AG20443 (cell line): ENCODE results near the gene CPN2.
A peak's percentile ranks its signal among the peaks of the same experiment; 100 is the strongest.

Experiments used
- DNase-seq: peaks from one replicate; pipeline ENCODE4 v3.0.0; 2012; ENCODE audit warnings: low spot score, mixed read lengths

Gene CPN2

DNA sequence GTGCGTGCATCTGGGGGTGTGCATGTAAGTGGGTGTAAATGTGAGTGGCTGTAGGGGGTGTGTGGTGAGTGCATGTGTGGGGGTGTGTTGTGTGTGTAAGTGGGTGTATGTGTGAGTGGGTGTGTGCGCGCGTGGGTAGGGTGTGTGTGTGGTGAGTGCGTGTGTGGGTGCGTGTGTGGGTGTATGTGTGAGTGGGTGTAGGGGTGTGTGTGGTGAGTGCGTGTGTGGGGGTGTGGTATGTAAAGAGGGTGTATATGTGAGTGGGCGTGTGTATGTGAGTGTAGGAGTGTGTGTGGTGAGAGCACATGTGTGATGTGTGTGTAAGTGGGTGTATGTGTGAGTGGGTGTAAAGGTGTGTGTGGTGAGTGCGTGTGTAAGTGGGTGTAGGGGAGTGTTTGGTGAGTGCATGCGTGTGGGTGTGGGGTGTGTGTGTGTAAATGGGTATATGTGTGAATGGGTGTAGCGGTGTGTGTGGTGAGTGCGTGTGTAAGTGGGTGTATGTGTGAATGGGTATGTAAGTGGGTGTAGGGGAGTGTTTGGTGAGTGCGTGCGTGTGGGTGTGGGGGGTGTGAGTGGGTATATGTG is 916 bp upstream of the CPN2 start:
- no peak for DNase-seq

DNA sequence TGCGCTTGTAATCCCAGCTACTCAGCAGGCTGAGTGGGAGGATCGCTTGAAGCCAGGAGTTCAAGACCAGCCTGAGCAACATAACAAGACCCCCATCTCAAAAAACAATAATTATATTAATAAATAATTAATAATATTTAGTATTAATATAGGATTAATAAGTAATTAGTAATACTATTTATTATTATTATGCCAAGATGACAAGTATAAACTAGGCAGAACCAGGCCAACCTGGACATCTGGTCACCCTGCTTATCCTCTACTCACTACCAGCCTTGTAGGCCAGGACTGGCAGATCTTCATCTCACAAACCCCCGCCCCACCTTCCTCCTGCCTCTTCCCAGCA is 429 bp downstream of the CPN2 start:
- DNase-seq, result no peak

DNA sequence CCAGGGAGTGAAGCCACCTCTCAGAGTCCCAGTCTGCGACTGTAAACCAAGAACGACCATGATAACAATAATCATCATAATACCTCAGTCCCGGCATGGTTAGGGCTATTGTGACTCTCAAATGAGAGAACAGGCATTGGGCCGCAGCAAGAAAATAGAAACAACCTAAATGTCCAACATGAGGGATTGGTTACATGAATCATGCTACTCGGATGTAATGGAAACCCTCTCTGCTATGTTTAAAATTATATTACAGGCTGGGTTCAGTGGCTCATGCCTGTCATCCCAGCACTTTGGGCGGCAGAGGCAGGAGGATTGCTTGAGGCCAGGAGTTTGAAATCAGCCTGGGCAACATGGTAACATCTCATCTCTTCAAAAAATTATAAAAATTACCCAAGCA is 2.8 kb downstream of the CPN2 start:
- no peak for DNase-seq

DNA sequence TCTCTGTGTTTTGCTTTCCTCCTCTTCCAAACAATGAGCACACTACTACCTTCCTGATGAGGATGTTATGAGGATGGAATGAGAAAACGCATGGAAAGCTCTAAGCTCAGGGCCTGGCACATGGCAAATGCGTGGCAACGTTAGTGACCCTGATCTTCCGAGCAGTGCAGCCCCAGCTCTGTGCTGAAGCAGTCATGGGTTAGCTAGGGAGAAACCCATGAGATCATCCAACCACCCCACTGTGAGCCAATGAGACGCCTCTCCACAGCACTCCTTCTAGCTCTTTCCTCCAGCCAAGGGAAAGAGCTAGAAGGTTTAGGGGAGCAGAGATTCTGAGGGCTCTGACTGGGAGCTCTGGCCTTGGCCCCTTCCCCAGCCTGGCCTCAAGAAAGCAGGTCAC is 4.5 kb downstream of the CPN2 start:
- DNase-seq, result peak; percentile 75

DNA sequence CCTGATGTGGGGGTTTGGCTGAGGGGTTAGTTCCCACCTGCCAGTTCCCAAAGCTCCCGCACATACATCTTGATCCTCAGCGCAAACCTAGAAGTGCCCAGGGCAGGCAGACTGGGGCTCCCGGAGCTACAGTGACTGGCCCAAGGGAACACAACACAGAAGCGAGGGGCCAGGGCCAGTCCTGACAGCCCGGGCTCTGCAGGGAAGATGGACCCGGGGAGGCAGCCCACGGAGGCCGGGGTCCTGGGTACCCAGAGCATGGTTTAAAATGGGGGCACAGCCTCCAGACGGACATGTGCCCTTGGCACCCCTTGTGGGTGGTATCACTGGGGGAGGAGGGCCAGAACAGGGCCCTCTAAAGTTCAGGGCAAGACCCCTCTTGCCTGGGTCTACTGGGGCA is 5.1 kb downstream of the CPN2 start:
- DNase-seq, result no peak

DNA sequence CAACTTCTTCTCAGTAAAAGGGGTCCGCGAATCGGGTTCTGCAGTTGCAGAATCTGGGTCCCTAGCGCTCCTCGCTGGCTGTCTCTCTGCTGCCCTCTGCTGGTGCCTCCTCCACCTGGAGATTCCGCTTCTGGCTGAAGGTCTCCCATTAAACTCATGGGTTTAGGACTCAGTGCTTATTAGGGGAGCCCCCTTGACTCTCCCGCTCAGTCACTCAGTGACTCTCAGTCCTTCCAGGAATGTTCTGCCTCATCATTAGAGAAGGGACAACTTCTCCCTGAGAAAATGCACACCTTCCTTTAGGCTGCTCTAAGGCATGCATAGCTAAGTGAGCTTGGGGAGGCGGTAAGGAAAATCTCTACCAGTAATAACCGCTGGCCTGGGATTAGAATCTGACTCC is 7.1 kb downstream of the CPN2 start:
- DNase-seq, result peak; percentile 70

DNA sequence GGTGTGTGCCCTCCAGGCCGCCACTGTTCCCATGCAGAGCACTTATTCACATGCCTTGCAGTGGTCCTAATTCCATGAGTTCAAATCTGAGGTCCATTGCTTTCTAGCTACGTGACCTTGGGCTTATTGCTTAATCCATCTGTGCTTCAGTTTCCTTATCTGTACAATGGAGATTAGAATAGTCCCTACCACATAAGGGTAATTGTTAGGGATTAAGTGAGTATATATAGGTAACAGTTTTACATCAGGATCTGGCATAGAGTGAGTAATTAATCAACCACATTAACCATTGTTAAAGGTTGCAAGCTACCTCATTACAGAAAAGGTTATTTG is 7.6 kb downstream of the CPN2 start:
- DNase-seq, result no peak

DNA sequence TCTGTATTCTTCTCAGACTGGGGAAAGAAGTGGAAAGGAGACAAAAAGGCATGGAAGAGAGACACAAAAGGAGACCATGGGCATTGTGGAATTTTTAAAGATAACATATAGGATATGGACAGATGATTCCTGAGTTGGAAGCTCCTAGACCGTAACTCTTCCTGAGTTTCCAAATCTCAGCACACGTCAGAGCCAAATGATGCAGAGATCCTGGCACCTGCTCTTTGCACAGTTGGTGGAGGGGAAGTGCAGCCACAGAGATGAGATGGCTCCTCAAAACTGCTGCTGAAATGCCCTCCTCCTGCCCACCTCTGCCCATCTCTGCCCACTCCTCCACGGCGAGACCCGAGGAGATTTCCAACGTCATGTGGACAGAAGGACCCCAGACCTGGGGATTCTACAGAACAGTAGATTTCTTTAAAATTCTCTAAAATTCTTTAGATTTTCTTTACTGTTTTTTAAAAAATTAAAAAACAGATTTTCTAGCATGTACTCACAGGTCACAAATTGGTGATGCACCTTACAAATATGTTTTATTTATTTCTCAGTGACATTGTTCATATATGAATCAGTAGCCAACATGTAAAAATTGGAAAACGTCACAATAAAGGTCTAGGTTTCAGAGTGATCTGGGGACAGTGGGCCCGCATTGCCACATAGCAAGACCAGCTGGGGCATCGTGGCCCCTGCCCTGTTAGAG is 8.1 kb downstream of the CPN2 start:
- DNase-seq, result no peak

DNA sequence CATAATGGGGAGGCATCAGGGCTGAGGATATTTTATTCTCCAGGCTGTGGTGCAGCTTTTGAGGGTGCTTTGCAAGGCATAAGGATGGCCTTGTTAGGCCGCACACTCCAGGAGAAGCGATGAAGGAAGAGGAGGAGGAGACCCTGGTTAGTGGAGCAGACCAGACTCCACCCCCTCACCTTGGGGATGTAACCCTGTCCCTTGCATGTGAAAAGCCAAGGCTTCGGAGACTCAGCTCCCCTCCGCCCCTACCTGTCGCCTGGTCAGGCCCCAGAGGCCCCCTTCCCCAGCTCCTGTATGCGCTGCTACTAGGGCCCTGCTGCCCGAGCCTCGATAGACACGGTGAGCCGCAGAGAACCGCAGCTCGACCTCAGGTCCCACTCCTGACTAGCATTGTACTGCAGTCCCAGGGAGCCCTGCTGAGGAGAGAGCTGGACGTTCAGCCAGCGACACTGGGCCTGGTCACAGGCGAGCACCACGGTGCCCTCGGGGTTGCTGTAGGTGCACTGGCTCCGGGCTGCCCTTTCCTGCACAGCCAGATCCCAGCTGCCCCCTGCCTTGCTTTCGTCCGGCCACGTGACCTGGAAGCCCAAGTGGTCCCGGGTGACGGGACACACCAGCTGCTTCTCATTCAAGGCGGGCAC is 10.2 kb downstream of the CPN2 start:
- DNase-seq, result no peak

DNA sequence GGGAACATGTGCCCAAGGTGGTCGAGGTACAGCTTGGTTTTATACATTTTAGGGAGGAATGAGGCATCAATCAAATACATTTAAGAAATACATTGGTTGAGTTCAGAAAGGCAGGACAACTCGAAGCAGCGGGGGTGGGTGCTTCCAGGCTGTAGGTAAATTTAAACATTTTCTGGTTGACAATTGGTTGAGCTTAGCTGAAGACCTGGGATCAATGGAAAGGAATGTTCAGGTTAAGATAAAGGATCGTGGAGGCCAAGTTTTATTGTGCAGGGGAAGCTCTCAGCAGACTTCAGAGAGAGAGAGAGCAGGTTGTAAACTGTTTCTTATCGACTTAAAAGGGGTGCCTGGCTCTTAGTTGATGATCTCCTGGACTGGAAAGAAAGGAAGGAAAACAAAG is 11.3 kb downstream of the CPN2 start:
- no peak for DNase-seq

DNA sequence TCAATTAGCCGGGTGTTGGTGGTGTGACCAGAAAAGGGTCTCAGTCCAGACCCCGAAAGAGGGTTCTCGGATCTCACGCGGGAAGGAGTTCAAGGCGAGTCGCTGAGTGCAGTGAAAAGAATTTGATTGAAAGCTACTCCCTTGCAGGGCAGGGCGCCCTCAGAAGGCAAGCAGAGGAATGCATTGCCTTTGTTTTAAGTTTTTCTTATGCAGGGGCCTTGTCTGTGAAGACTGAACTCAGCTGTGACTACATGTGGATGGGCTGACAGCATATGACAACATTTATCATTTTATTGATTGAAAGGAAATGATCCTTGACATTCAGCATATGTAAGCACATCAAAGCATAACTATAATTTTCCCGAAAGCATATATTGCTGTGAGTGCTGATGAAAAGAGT is 11.8 kb downstream of the CPN2 start:
- no peak for DNase-seq

DNA sequence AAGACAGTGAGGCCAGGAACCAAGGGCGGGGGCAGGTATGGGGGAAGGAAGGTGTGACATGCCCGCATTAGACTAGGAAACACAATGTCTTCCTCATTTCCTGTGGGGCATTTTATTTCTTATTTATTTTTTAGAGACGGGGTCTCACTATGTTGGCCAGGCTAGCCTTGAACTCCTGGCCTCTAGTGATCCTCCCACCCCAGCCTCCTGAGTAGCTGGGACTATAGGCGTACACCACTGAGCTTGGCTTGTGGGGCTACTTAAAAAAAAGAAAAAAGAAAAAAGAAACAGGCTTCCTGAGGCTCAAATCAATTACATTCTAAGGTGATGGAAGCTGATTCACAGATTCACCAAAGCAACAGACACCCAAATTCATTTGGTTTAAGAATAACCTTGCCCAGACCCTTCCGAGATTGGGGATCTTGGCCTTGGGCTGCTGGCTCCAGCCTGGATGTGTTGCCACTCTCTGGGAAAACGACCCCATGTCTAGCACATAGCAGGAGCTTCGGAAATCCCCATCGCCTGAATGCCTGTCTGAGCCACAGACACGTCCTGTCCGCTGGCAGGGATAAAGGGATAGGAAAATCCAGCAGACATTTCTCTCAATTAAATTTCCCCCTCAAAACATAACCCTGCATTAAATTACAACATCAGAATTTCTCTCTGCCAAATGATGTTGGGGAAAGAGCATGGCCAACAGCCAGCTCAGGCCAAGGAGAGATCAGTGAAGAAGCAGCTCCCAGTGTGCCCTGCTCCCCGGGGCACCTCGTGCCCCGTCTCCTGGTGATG is 13.0 kb downstream of the CPN2 start:
- peak; percentile 24 for DNase-seq

DNA sequence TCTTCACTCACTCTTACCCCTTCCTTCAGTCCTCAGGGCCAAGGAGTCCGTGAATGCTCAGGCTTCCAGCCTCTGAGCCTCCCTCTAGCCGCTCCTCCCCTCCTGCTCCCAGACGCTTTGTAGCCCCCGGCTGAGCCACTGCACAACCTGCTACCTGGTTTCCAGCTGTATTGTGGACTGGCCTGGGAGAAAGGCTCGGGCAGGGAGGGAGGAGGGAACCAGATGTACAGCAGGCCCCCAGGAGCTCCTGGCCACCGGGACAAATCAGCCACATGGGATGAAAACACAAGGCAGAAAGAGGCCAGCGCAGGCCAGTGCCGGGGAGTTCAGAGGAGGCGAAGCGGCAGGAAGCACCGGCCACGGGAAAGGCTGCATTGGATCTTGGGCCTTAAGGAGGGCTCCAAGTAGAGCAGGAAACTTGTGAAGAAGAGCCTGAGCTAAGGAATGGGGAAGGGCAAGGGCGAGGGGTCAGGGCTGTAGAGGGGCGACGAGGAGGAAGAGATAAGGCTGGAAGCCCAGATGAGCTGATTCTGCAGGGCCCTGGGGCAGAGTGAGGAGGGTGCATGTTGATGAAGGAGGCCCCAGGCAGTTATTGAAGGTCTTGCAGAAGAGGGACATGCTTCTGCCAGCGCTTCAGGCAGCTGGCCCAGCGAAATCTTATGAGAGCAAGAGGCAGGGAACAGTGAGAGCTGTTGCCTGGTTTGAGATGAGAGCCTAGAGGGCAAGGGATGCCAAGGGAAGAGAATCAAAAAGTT is 14.3 kb downstream of the CPN2 start:
- DNase-seq, result no peak

DNA sequence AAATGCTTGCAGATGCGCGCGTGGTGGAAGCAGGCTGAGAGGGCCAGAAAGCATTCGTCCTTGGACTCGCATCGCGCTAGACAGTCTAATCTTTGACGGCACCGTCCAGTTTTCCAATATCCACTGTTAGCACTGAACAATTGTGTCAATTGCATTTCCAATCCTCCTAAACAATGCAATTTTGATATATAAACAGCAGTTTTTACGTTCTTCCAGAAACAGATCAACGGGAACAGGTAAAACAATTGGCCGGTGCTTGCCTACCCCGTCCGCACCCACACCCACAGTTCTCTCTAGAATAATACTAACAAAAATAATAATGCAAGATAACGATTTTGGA is 17.2 kb downstream of the CPN2 start:
- no peak for DNase-seq

DNA sequence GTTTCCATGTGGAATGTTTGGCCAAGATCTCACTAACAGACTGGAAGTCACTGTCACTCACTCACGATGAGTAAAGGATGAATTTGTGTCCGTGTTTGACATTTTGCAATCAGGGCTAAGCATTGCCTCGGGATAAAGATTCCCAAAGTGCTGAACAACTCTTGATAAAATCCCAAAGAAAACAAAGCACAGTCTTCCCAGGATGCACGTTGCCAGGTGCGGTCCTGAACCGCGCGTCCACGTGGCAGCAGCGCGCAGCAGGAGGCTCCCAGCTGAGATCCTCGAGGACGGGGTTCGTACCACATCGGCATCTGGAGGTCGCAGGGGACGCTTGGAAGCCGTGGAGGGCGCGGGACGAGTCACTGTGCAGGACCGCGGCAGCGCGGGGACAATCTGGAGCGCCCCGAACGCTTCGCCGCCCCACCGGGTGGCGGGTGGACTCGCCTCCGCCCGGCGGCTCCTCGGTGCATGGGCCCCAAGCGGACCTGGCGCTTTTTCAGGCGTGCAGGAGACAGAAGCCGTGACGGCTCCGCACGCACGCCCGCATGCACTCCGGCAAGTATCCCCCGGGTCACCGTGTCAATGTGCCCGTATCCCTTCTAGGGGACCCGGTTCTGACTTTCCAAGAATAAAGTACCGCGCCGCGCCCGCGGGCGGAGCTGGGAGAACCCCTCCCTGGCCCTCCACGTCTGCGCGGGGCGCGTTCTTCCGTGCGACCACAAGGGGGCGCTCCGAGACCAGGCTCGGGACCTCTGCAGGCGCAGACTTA is 17.7 kb downstream of the CPN2 start:
- peak; percentile 90 for DNase-seq

DNA sequence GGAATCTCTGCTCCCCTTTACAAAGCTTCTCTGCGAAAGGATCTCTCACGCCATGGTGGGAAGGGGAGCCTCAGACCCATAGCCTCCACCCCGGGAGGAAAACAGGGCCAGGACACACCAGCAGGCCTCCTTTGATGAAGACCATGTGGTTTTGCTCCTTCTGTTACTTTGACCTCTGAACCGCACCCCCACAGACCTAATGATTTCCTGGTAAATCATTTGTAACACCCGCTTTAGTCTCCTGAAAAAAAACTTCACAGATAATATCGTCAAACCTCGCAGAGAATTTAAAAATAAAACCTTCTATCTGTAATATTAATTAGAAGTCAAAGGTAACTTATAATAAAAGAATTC is 18.3 kb downstream of the CPN2 start:
- DNase-seq, result no peak

DNA sequence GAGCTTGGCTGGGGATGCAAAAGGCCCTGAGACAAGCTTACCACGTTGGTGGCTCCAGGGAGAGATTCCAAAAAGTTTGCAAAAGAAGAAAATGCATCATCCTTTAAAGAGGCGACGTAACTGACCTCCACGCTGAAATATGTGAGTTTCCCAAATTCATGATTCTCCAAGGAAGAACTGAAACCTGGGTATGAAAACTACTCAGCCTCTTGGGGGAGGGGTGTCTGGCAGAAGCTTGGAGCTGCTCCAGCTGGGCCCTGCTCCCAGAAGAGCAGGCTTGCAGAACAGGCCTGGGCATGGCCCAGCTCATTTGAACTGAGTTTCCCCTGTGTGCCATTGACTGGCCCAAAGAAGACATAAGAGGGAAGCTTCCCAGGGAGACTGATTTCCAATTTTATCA is 20.5 kb downstream of the CPN2 start:
- peak; percentile 76 for DNase-seq

DNA sequence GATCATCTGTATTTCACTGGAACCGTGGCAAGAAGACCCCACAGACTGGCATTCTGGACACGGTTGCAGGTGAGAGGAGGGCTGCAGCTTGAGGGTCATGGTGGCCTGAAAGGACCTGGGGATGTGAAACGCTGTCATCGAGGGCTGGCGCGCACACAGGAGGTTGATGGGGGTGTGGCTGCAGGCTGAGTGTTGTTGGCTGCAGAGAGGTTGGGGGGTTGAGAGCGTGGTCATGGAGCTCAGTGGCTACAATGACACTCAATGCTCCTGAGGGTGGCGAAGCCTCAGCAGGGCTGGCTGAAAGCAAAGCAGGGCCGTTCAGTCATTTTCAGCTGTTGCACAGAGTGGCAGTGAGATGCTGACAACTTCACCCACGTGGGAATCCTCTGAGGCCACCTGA is 21.0 kb downstream of the CPN2 start:
- no peak for DNase-seq

DNA sequence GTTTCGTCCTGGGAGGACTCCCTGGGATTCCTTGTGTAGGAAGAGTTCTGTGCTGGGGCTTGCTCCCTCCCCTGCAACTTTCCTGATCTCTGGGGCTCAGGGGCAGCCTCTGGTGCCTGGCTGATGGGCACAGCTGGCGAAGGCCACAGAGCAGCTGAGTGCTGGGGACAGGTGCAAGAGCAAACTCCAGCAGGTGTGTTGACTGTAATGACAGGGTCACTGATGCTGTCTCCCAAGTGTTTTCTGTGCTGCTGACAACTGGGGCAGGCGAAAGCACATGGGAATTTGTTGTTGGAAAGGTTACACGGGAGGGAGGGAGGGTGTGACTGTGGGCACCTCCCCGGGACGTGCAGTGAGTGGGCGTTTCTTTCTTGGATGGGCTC is 21.6 kb downstream of the CPN2 start:
- no peak for DNase-seq

DNA sequence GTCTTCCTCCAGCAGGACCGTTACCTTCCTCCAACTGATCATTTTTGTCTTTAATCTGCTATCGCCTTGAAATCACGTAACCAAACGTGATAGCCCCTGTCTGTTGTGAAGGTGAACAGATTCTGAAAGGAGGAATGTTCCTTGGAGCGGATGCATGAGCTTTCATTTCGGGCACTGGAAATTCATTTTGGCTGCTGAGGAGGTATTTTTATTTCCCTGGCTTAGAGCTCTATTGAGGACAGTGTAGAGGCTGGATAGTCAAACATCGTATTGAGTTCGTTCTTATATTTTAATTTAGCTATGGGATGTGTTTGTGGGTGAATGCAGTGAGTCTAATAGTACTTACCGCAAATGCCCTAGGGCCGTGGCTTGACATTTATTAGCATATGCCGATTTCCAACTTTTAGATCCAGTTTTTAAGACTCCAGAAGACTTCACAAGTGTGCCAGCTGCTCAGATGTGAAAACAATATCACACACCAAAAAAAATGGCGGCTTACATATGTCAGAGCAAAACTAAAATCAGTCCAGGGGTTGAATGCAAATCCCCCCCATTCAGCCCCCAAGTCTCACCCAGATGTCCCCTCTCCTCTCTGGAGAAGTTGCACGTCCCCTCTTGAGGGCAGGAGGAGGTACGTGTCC is 22.1 kb downstream of the CPN2 start:
- no peak for DNase-seq

DNA sequence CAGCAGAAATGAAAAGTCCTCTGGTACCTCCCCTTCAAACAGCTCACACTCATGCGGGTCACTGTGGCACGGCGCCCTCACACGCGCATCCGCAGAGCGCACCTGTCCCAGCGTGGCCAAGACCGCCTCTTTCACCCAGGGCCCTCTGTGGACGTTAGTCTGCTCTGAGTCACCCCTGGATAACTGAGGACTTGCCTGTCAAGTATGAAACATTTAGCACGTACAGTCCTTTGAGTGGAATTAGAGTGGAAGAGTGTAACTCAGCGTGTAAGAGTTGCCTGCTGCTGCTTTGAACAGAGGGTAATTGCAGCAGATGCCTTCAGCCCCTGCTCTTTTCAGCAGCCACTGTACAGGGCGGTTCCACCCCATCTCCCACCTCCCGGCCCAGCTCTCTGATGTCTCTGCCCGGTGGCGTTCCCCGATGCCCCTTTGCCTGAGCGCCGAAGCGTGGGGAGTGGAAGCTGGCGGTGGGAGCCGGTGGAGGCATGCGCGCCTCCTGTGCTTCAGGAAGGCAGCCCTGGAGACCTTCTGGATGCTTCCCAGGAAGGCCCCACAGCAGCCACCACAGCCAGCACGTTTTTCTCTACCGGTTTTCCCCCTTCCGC is 23.0 kb downstream of the CPN2 start:
- DNase-seq, result peak; percentile 47
